ENCODE data around the gene HMGXB3. TPM values are rescaled to one million over a fixed set of nuclear protein-coding genes. Genes with fewer than 3 reads are reported as not detected.

The HMGXB3 gene
- polyA plus RNA-seq, 1 donor from 2014 or later, result 66.6 TPM

- Histone ChIP-seq H3K9me3 (ENCODE audit: low read length) (no peaks in the 10 kb centered on the region), H3K79me2 (replicated peaks; ENCODE audit: insufficient read depth, low read length) (no peaks in the 10 kb centered on the region)
Observed at GRCh38 chr5:150070821-150071220, 70.3 kb downstream of the HMGXB3 start.

GRCh38 chr5:150073086-150073625 is 72.6 kb downstream of the HMGXB3 start:
- H3F3A ChIP-seq (ENCODE audit: insufficient read depth, low read length, poor library complexity, severe bottlenecking), result no peaks in the 10 kb centered on the region
- no peak overlapping the region for H2AFZ ChIP-seq (ENCODE audit: low read depth, low read length)
- no peak overlapping the region for H3K9ac ChIP-seq (ENCODE audit: low read length)
- H3K27me3 ChIP-seq (ENCODE audit: insufficient read depth, low read depth, low read length), result no peaks in the 10 kb centered on the region
- no peaks in the 10 kb centered on the region for H3K79me2 ChIP-seq (replicated peaks; ENCODE audit: insufficient read depth, low read length)
- H3K27ac ChIP-seq (ENCODE audit: low read length), result no peak overlapping the region
- H4K20me1 ChIP-seq (ENCODE audit: insufficient read depth), result no peaks in the 10 kb centered on the region
- no peak overlapping the region for H3K4me3 ChIP-seq (ENCODE audit: low read length)
- H3K4me2 ChIP-seq (ENCODE audit: low read length), result no peak overlapping the region
- H3K9me3 ChIP-seq (ENCODE audit: low read length), result no peaks in the 10 kb centered on the region
- H3K9me2 ChIP-seq (ENCODE audit: insufficient read depth, low read length), result no peaks in the 10 kb centered on the region
- H3K36me3 ChIP-seq (ENCODE audit: insufficient read depth, low read length), result no peaks in the 10 kb centered on the region
- no peak for TF ChIP-seq RAD21 (conservative IDR thresholded peaks at IDR 0.05)
- TF ChIP-seq TAF1 (IDR thresholded peaks at IDR 0.05; ENCODE audit: low read depth), result no peak

More at GRCh38 chr5:150070821-150071220, 70.3 kb downstream of the HMGXB3 start:
- H3K4me2 ChIP-seq (ENCODE audit: low read length), result no peak overlapping the region
- H3K9me2 ChIP-seq (ENCODE audit: insufficient read depth, low read length), result no peaks in the 10 kb centered on the region
- no peak overlapping the region for H3K4me3 ChIP-seq (ENCODE audit: low read length)
- H3K27ac ChIP-seq (ENCODE audit: low read length), result no peak overlapping the region
- H2AFZ ChIP-seq (ENCODE audit: low read depth, low read length), result no peak overlapping the region
- H4K20me1 ChIP-seq (ENCODE audit: insufficient read depth), result no peaks in the 10 kb centered on the region
- TF ChIP-seq CTCF (IDR thresholded peaks at IDR 0.05; ENCODE audit: poor library complexity, severe bottlenecking) (no peak), POLR2AphosphoS5 (IDR thresholded peaks at IDR 0.05) (no peak)
- no peaks in the 10 kb centered on the region for H3K27me3 ChIP-seq (ENCODE audit: insufficient read depth, low read depth, low read length)
- H3K9ac ChIP-seq (ENCODE audit: low read length), result no peak overlapping the region
- no peaks in the 10 kb centered on the region for H3K36me3 ChIP-seq (ENCODE audit: insufficient read depth, low read length)
- no peaks in the 10 kb centered on the region for H3F3A ChIP-seq (ENCODE audit: insufficient read depth, low read length, poor library complexity, severe bottlenecking)

GRCh38 chr5:150073677-150074076 is 73.1 kb downstream of the HMGXB3 start:
- Histone ChIP-seq H3K27ac (ENCODE audit: low read length) (no peak overlapping the region), H3K9me2 (ENCODE audit: insufficient read depth, low read length) (no peaks in the 10 kb centered on the region), H3K9ac (ENCODE audit: low read length) (no peak overlapping the region), H3K4me2 (ENCODE audit: low read length) (no peak overlapping the region), H3K79me2 (replicated peaks; ENCODE audit: insufficient read depth, low read length) (no peaks in the 10 kb centered on the region), H2AFZ (ENCODE audit: low read depth, low read length) (no peak overlapping the region), H3F3A (ENCODE audit: insufficient read depth, low read length, poor library complexity, severe bottlenecking) (no peaks in the 10 kb centered on the region), H3K9me3 (ENCODE audit: low read length) (no peaks in the 10 kb centered on the region), H3K4me3 (ENCODE audit: low read length) (no peak overlapping the region), H3K36me3 (ENCODE audit: insufficient read depth, low read length) (no peaks in the 10 kb centered on the region), H3K27me3 (ENCODE audit: insufficient read depth, low read depth, low read length) (no peaks in the 10 kb centered on the region), H4K20me1 (ENCODE audit: insufficient read depth) (no peaks in the 10 kb centered on the region)
- TF ChIP-seq RAD21 (conservative IDR thresholded peaks at IDR 0.05), result no peak
- no peak for TF ChIP-seq REST (IDR thresholded peaks at IDR 0.05; ENCODE audit: borderline replicate concordance)
- no peak for TF ChIP-seq EP300 (conservative IDR thresholded peaks at IDR 0.05; ENCODE audit: poor library complexity, severe bottlenecking)
- no peak for TF ChIP-seq CTCF (IDR thresholded peaks at IDR 0.05; ENCODE audit: poor library complexity, severe bottlenecking)
- no peak for TF ChIP-seq SMC3 (conservative IDR thresholded peaks at IDR 0.05; ENCODE audit: poor library complexity)
- no peak for TF ChIP-seq EZH2 (IDR thresholded peaks at IDR 0.05; ENCODE audit: borderline replicate concordance, insufficient read depth, low read length, poor library complexity, severe bottlenecking)
- no peak for TF ChIP-seq TAF1 (IDR thresholded peaks at IDR 0.05; ENCODE audit: low read depth)
- TF ChIP-seq POLR2AphosphoS5 (IDR thresholded peaks at IDR 0.05), result no peak
- no peak for TF ChIP-seq MXI1 (conservative IDR thresholded peaks at IDR 0.05; ENCODE audit: poor library complexity, severe bottlenecking)
